A549 treated with DMSO at 1 μM for 4 hours (cell line): ENCODE data around the gene EFHD1. TPM values are rescaled to one million over a fixed set of nuclear protein-coding genes. Genes with fewer than 3 reads are reported as not detected.

Source experiments
- total RNA-seq: library from RNA; stranded (reverse); fragments of 200-300 nt; extraction: Qiagen RNA extraction; gene quantifications from 5 replicates; pipeline ENCODE4 v1.2.3, GENCODE V29; 2022; ENCODE audit warnings: low read depth

EFHD1 gene, protein sequence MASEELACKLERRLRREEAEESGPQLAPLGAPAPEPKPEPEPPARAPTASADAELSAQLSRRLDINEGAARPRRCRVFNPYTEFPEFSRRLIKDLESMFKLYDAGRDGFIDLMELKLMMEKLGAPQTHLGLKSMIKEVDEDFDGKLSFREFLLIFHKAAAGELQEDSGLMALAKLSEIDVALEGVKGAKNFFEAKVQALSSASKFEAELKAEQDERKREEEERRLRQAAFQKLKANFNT
- 1.6 to 2.6 TPM (median 1.9 TPM) in 5 replicates for total RNA-seq

DNA sequence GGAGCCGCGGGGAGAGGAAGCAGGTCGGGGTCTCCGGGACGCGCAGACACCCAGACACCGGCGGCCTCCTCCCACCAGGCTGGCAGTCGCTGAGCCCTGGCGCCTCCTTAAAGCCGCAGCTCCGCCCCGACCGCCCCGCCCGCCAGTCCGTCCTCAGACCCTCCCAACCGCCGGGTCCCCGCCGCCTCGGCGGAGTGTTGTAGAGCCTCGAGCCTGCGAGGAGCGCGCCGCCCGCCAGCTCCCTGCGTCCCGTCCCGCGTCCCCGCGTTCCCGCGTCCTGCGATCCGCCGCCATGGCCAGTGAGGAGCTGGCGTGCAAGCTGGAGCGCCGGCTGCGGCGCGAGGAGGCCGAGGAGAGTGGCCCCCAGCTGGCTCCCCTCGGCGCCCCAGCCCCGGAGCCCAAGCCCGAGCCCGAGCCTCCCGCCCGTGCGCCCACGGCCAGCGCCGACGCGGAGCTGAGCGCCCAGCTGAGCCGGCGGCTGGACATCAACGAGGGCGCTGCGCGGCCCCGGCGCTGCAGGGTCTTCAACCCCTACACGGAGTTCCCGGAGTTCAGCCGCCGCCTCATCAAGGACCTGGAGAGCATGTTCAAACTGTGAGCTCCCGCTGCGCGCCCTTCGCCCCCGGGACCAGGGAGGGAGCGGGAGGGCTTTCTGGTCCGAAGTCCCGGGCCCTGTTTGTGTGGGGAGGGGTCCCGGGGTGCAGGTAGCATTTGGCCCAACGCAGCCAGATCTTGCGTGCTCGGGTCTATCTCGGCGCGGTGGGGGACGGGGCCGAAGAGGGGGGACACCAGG, at the start of gene EFHD1:
Gene EFHD1 (plus strand): TSS at position 192 of the 793 bp plus-strand sequence. CDS start 101 bp downstream, at position 293.

DNA sequence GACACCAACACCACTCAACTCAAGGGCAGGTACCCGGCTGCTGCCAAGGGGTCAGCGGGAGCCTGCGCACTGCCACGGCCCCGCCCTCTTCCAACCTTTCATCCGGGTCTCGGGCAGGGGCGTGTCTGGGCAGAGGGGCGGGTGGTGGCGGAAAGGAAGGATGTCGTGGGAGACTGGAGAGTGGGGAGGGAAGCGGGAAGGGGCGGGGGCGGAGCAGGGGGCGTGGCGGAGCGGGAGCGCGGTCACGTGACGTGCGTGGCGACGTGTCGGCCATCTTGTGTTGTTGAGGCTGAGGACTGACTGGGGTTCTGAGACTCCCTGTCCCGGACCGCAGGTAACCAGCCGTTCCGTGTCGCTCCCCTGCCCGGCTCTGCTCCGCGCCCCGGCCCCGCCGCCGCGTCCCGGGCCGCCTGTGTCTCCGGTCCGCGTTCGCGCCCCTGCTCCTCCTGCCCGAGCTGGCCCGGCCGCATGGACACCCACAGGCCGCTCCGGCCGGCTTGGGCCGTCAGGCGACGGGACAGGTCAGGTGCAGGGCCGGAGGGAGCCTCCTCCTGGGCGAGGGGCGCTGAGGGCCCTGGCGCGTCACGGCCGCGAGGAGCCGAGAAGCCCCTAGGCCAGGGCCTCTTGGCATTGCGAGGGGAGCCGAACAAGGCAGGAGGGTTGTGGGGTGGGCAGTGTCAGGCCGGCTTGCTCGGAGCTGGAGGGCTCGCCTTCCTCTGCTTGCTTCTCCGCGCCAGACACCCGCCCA, 63.8 kb downstream of the EFHD1 start, which contains the start of gene GIGYF2:
Gene GIGYF2 (plus strand): TSS at position 273 of the 748 bp plus-strand sequence. CDS start 37,867 bp downstream, outside the sequence.

Other genes with a start within 250 kb of the EFHD1 start
- 0.07 to 0.15 TPM (median 0.13 TPM) in 4 of 5 replicates, not detected in the other for gene ALPG, start 226.8 kb upstream of the EFHD1 start, total RNA-seq
- 0.02 TPM in 1 of 5 replicates, not detected in the others for gene ALPI, start 177.5 kb upstream of the EFHD1 start, total RNA-seq
- gene ECEL1, start 145.8 kb upstream of the EFHD1 start, total RNA-seq = 0.14 to 0.30 TPM (median 0.17 TPM) in 4 of 5 replicates, not detected in the other
- 0.09 to 0.16 TPM (median 0.12 TPM) in 4 of 5 replicates, not detected in the other for gene PRSS56, start 113.2 kb upstream of the EFHD1 start, total RNA-seq
- not detected in 5 replicates for gene CHRND, start 107.4 kb upstream of the EFHD1 start, total RNA-seq
- gene CHRNG, start 93.9 kb upstream of the EFHD1 start, total RNA-seq = not detected in 5 replicates
- gene TIGD1, start 83.0 kb upstream of the EFHD1 start, total RNA-seq = 4.7 to 5.9 TPM (median 5.4 TPM) in 5 replicates
- 87.5 to 162 TPM (median 92.1 TPM) in 5 replicates for gene EIF4E2, start 82.9 kb upstream of the EFHD1 start, total RNA-seq
- 26.3 to 33.8 TPM (median 30.5 TPM) in 5 replicates for gene GIGYF2, start 63.7 kb downstream of the EFHD1 start, total RNA-seq
- not detected in 5 replicates for gene KCNJ13, start 143.0 kb downstream of the EFHD1 start, total RNA-seq
- 5.4 to 13.3 TPM (median 10.3 TPM) in 5 replicates for gene SNORC, start 236.7 kb downstream of the EFHD1 start, total RNA-seq